Measurements from ENCODE around the gene OR52D1. TPM values are rescaled to one million over a fixed set of nuclear protein-coding genes. Genes with fewer than 3 reads are reported as not detected.

The OR52D1 gene
- total RNA-seq, 1 donor from 2014 or later = not detected

DNA sequence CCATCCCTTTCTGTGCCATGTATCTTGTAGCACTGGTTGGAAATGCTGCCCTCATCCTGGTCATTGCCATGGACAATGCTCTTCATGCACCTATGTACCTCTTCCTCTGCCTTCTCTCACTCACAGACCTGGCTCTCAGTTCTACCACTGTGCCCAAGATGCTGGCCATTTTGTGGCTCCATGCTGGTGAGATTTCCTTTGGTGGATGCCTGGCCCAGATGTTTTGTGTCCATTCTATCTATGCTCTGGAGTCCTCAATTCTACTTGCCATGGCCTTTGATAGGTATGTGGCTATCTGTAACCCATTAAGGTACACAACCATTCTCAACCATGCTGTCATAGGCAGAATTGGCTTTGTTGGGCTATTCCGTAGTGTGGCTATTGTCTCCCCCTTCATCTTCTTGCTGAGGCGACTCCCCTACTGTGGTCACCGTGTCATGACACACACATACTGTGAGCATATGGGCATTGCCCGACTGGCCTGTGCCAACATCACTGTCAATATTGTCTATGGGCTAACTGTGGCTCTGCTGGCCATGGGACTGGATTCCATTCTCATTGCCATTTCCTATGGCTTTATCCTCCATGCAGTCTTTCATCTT is 414 bp downstream of the OR52D1 start:
- Histone ChIP-seq H3K4me3 (ENCODE audit: low read depth, low read length) (no peak overlapping the region), H3K27me3 (ENCODE audit: control insufficient read depth, insufficient read depth, low read length) (no peaks in the 10 kb centered on the region), H3K36me3 (ENCODE audit: control insufficient read depth, insufficient read depth, low read length) (no peaks in the 10 kb centered on the region)
- no peak for DNase-seq (ENCODE audit: low read depth)
- TF ChIP-seq, protein P1, sequence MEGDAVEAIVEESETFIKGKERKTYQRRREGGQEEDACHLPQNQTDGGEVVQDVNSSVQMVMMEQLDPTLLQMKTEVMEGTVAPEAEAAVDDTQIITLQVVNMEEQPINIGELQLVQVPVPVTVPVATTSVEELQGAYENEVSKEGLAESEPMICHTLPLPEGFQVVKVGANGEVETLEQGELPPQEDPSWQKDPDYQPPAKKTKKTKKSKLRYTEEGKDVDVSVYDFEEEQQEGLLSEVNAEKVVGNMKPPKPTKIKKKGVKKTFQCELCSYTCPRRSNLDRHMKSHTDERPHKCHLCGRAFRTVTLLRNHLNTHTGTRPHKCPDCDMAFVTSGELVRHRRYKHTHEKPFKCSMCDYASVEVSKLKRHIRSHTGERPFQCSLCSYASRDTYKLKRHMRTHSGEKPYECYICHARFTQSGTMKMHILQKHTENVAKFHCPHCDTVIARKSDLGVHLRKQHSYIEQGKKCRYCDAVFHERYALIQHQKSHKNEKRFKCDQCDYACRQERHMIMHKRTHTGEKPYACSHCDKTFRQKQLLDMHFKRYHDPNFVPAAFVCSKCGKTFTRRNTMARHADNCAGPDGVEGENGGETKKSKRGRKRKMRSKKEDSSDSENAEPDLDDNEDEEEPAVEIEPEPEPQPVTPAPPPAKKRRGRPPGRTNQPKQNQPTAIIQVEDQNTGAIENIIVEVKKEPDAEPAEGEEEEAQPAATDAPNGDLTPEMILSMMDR (IDR thresholded peaks at IDR 0.05; ENCODE audit: insufficient read depth, low read length, poor library complexity, severe bottlenecking) = no peak

DNA sequence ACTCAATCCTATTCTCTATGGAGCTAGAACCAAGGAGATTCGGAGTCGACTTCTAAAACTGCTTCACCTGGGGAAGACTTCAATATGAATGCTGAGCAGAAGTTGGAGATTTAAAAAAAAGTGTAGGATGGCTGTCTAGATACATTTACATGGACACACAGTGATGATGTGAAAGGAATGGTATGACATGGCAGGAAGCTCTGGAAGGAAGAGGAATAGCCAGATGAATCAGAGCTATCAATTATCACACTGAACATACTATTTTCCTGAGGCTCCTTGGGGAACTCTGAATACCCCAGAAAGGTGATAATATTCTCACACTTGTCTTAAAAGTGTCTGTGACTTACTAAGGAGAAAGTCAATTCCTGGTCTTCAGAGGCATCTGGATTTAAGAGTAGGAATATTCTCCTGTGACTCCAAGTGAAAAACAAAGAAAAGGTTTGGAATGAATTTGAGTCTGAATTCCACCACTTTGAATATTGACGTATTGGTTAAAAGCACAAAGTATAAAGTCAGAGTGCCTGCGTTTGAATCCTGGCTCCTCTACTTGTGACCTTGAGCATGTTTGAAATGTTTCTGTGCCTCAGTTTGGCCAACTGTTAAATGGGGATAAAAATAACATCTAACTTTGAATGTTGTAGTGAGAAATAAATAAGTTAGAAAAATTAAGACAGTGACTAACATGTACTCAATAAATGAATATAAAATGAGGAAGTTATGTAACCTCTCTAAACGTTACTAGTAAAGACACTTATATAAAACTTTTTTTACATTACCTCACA is 1.3 kb downstream of the OR52D1 start:
- DNase-seq (ENCODE audit: low read depth) = no peak
- Histone ChIP-seq H3K4me3 (ENCODE audit: low read depth, low read length) (no peak overlapping the region), H3K27me3 (ENCODE audit: control insufficient read depth, insufficient read depth, low read length) (no peaks in the 10 kb centered on the region), H3K36me3 (ENCODE audit: control insufficient read depth, insufficient read depth, low read length) (no peaks in the 10 kb centered on the region)
- TF ChIP-seq, protein P1 (IDR thresholded peaks at IDR 0.05; ENCODE audit: insufficient read depth, low read length, poor library complexity, severe bottlenecking) = no peak

DNA sequence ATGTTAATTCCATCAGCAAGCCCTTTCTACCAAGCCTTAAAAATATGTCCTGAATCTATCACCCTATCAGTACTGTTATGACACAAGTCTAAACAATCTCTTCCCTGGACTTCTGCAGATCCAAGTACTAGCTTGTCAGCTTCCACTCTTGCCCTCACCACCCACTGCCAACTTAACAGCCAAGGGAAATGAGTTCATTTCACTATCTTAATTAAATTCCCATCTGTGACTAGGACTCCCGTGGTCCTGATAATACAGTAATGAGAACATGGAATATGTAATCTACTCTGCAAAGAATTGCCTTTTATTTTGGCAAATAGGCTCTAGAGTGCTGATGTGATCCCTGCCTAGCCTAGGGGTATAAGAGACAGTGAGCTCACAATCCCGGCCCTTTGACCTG is 11.2 kb downstream of the OR52D1 start:
- Histone ChIP-seq H3K36me3 (ENCODE audit: control insufficient read depth, insufficient read depth, low read length) (no peaks in the 10 kb centered on the region), H3K4me3 (ENCODE audit: low read depth, low read length) (no peak overlapping the region), H3K27me3 (ENCODE audit: control insufficient read depth, insufficient read depth, low read length) (no peaks in the 10 kb centered on the region)
- TF ChIP-seq, protein P1 (IDR thresholded peaks at IDR 0.05; ENCODE audit: insufficient read depth, low read length, poor library complexity, severe bottlenecking) = no peak
- DNase-seq (ENCODE audit: low read depth) = no peak

DNA sequence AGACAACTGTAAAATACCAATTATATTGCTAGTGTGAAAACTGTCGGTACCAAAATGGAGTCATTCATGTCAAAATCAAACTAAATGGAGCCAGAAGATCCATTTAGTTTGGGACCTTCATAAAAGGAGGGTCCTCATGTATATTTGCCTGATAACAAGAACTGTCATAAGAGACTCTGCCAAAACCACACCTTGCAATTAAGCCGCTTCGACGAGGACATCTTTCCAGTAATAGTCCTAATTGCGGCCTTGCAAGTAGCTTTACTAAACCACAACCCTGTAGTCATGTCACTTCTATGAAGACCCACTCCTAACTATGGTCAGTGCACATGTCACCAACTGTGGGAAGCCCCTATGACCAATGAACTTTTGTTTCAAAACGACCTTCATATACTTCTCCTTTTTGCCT is 11.9 kb downstream of the OR52D1 start:
- TF ChIP-seq, protein P1 (IDR thresholded peaks at IDR 0.05; ENCODE audit: insufficient read depth, low read length, poor library complexity, severe bottlenecking) = no peak

DNA sequence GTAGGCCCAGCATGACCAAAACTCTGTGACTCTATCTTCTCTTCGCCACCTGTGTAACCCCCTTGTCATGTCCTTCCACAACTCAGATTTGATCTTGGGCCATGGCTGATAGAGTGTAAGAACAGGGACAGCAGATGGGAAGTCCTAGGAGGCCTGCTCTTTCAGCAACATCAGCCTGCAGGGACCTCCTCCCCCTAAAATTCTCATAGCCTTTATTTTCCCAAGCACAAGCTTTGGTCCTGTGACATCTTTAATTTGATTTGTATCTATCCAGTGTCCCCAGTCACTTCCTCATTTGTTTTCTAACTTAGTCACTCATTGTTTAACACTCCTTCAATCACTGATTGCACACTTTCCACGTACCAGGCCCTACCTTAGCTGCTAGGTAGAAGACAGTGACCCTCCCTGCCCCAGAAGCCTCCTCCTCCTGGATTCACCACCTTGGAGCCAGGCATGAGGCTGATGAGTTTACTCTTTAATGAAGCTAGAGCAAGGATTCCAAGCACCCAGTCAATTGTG is 16.0 kb downstream of the OR52D1 start:
- TF ChIP-seq, protein P1 (IDR thresholded peaks at IDR 0.05; ENCODE audit: insufficient read depth, low read length, poor library complexity, severe bottlenecking) = no peak
- DNase-seq (ENCODE audit: low read depth) = no peak

More for the DNA sequence above, 11.9 kb downstream of the OR52D1 start:
- no peaks in the 10 kb centered on the region for H3K36me3 ChIP-seq (ENCODE audit: control insufficient read depth, insufficient read depth, low read length)
- no peak for DNase-seq (ENCODE audit: low read depth)
- no peak overlapping the region for H3K4me3 ChIP-seq (ENCODE audit: low read depth, low read length)
- H3K27me3 ChIP-seq (ENCODE audit: control insufficient read depth, insufficient read depth, low read length) = no peaks in the 10 kb centered on the region

More for the DNA sequence above, 16.0 kb downstream of the OR52D1 start:
- H3K4me3 ChIP-seq (ENCODE audit: low read depth, low read length) = no peak overlapping the region
- no peaks in the 10 kb centered on the region for H3K36me3 ChIP-seq (ENCODE audit: control insufficient read depth, insufficient read depth, low read length)
- no peaks in the 10 kb centered on the region for H3K27me3 ChIP-seq (ENCODE audit: control insufficient read depth, insufficient read depth, low read length)

Measured in kidney epithelial cell (primary cell).